Activated naive CD8-positive, alpha-beta T cell treated with anti-CD3 and anti-CD28 coated beads for 36 hours (primary cell): ENCODE data around the gene ATG16L2. TPM values are rescaled to one million over a fixed set of nuclear protein-coding genes. Genes with fewer than 3 reads are reported as not detected.
"Not testable (repeated sequence)": the region's sequence is repeated elsewhere in the genome, so short reads cannot be mapped to it uniquely, and the experiment has no call there.

Experiments used
- DNase-seq: peaks from one replicate; pipeline ENCODE4 v3.0.0; 2021
- H3K27ac Mint-ChIP-seq: one replicate; pipeline ENCODE4 v1.8.0; 2022; ENCODE audit warnings: mild to moderate bottlenecking, moderate library complexity, mixed read lengths
- H3K27me3 Mint-ChIP-seq: one replicate; pipeline ENCODE4 v1.8.0; 2022; ENCODE audit warnings: mild to moderate bottlenecking, mixed read lengths
- H3K36me3 Mint-ChIP-seq: one replicate; pipeline ENCODE4 v1.8.0; 2021; ENCODE audit warnings: mild to moderate bottlenecking, mixed read lengths
- H3K4me1 Mint-ChIP-seq: one replicate; pipeline ENCODE4 v1.8.0; 2021; ENCODE audit warnings: mixed read lengths
- H3K4me3 Mint-ChIP-seq: one replicate; pipeline ENCODE4 v1.8.0; 2022; ENCODE audit warnings: mild to moderate bottlenecking, moderate library complexity, mixed read lengths
- H3K9me3 Mint-ChIP-seq: one replicate; pipeline ENCODE4 v1.8.0; 2022; ENCODE audit warnings: mixed read lengths
- total RNA-seq, 2 experiments: library from RNA; stranded (reverse); gene quantifications; one replicate each; pipeline ENCODE4 v1.2.3, GENCODE V29; 2021

ATG16L2 gene
- total RNA-seq, 2 experiments from 2014 or later: 41.2 to 45.7 TPM

- DNase-seq: peak; percentile 86
- H3K27ac Mint-ChIP-seq: peak overlapping the region; percentile 86
- no peaks in the 10 kb centered on the region for H3K27me3 Mint-ChIP-seq
- peak overlapping the region; percentile 80 for H3K4me3 Mint-ChIP-seq
- peaks cover 29% of the 10 kb centered on the region for H3K36me3 Mint-ChIP-seq
- H3K9me3 Mint-ChIP-seq: no peaks in the 10 kb centered on the region
- peaks cover 4% of the 10 kb centered on the region for H3K4me1 Mint-ChIP-seq
Observed at GRCh38 chr11:72821920-72822799, 7.9 kb downstream of the ATG16L2 start.

- Mint-ChIP-seq H3K36me3 (peaks cover 23% of the 10 kb centered on the region), H3K4me1 (peaks cover 6% of the 10 kb centered on the region), H3K27me3 (no peaks in the 10 kb centered on the region), H3K9me3 (no peaks in the 10 kb centered on the region), H3K27ac (peak overlapping the region; percentile 47), H3K4me3 (peak overlapping the region; percentile 18)
- DNase-seq: no peak
Observed at GRCh38 chr11:72823105-72823804, 9.0 kb downstream of the ATG16L2 start.

- DNase-seq: no peak
- peaks cover 18% of the 10 kb centered on the region for H3K36me3 Mint-ChIP-seq
- H3K9me3 Mint-ChIP-seq: no peaks in the 10 kb centered on the region
- no peak overlapping the region for H3K4me3 Mint-ChIP-seq
- H3K4me1 Mint-ChIP-seq: peaks cover 6% of the 10 kb centered on the region
- no peaks in the 10 kb centered on the region for H3K27me3 Mint-ChIP-seq
- no peak overlapping the region for H3K27ac Mint-ChIP-seq
Observed at GRCh38 chr11:72824020-72824419, 9.8 kb downstream of the ATG16L2 start.

- peaks cover 15% of the 10 kb centered on the region for H3K36me3 Mint-ChIP-seq
- peak overlapping the region; percentile 9 for H3K27ac Mint-ChIP-seq
- DNase-seq: no peak
- H3K4me1 Mint-ChIP-seq: peaks cover 6% of the 10 kb centered on the region
- H3K9me3 Mint-ChIP-seq: no peaks in the 10 kb centered on the region
- H3K27me3 Mint-ChIP-seq: no peaks in the 10 kb centered on the region
- H3K4me3 Mint-ChIP-seq: no peak overlapping the region
Observed at GRCh38 chr11:72824811-72825505, 10.7 kb downstream of the ATG16L2 start.

GRCh38 chr11:72825661-72826060 lies 11.4 kb downstream of the ATG16L2 start:
- H3K4me1 Mint-ChIP-seq: peaks cover 4% of the 10 kb centered on the region
- H3K27ac Mint-ChIP-seq: peak overlapping the region; percentile 34
- no peaks in the 10 kb centered on the region for H3K9me3 Mint-ChIP-seq
- H3K36me3 Mint-ChIP-seq: peaks cover 13% of the 10 kb centered on the region
- no peaks in the 10 kb centered on the region for H3K27me3 Mint-ChIP-seq
- H3K4me3 Mint-ChIP-seq: no peak overlapping the region
- DNase-seq: no peak

- H3K4me1 Mint-ChIP-seq: peaks cover 4% of the 10 kb centered on the region
- H3K4me3 Mint-ChIP-seq: no peak overlapping the region
- no peaks in the 10 kb centered on the region for H3K9me3 Mint-ChIP-seq
- no peak for DNase-seq
- peaks cover 9% of the 10 kb centered on the region for H3K36me3 Mint-ChIP-seq
- H3K27me3 Mint-ChIP-seq: no peaks in the 10 kb centered on the region
- H3K27ac Mint-ChIP-seq: peak overlapping the region; percentile 14
Observed at GRCh38 chr11:72826191-72826941, 12.2 kb downstream of the ATG16L2 start.

GRCh38 chr11:72826942-72827480 lies 12.8 kb downstream of the ATG16L2 start:
- peaks cover 4% of the 10 kb centered on the region for H3K4me1 Mint-ChIP-seq

GRCh38 chr11:72827656-72828055 lies 13.4 kb downstream of the ATG16L2 start:
- not testable (repeated sequence) for H3K9me3 Mint-ChIP-seq, DNase-seq, H3K4me1 Mint-ChIP-seq, H3K4me3 Mint-ChIP-seq, H3K36me3 Mint-ChIP-seq, H3K27me3 Mint-ChIP-seq
- peak overlapping the region; percentile 54 for H3K27ac Mint-ChIP-seq

More at GRCh38 chr11:72826942-72827480, 12.8 kb downstream of the ATG16L2 start:
- no peak overlapping the region for H3K4me3 Mint-ChIP-seq
- H3K9me3 Mint-ChIP-seq: no peaks in the 10 kb centered on the region
- no peaks in the 10 kb centered on the region for H3K27me3 Mint-ChIP-seq
- no peak for DNase-seq
- H3K27ac Mint-ChIP-seq: peak overlapping the region; percentile 56
- H3K36me3 Mint-ChIP-seq: peaks cover 9% of the 10 kb centered on the region

- Mint-ChIP-seq H3K9me3 (no peaks in the 10 kb centered on the region), H3K27me3 (no peaks in the 10 kb centered on the region), H3K4me1 (peaks cover 2% of the 10 kb centered on the region), H3K4me3 (no peak overlapping the region), H3K27ac (peak overlapping the region; percentile 63), H3K36me3 (peaks cover 5% of the 10 kb centered on the region)
- no peak for DNase-seq
Observed at GRCh38 chr11:72828081-72828567, 13.9 kb downstream of the ATG16L2 start.

- Mint-ChIP-seq H3K4me1 (peaks cover 2% of the 10 kb centered on the region), H3K4me3 (no peak overlapping the region), H3K36me3 (peaks cover 2% of the 10 kb centered on the region), H3K27ac (no peak overlapping the region), H3K9me3 (no peaks in the 10 kb centered on the region), H3K27me3 (no peaks in the 10 kb centered on the region)
- no peak for DNase-seq
Observed at GRCh38 chr11:72828692-72829101, 14.5 kb downstream of the ATG16L2 start.

- Mint-ChIP-seq H3K36me3 (peaks cover 1% of the 10 kb centered on the region), H3K27me3 (no peaks in the 10 kb centered on the region), H3K4me3 (no peak overlapping the region), H3K9me3 (no peaks in the 10 kb centered on the region), H3K27ac (no peak overlapping the region), H3K4me1 (peaks cover 2% of the 10 kb centered on the region)
- no peak for DNase-seq
Observed at GRCh38 chr11:72829178-72829577, 15.0 kb downstream of the ATG16L2 start.

- Mint-ChIP-seq H3K36me3 (peaks cover 1% of the 10 kb centered on the region), H3K27ac (peak overlapping the region; percentile 68), H3K9me3 (no peaks in the 10 kb centered on the region), H3K4me3 (no peak overlapping the region), H3K27me3 (no peaks in the 10 kb centered on the region), H3K4me1 (peaks cover 6% of the 10 kb centered on the region)
- DNase-seq: no peak
Observed at GRCh38 chr11:72829884-72830533, 15.8 kb downstream of the ATG16L2 start.

- H3K4me1 Mint-ChIP-seq: peaks cover 9% of the 10 kb centered on the region
- no peak overlapping the region for H3K4me3 Mint-ChIP-seq
- peak; percentile 50 for DNase-seq
- H3K36me3 Mint-ChIP-seq: peaks cover 1% of the 10 kb centered on the region
- peak overlapping the region; percentile 55 for H3K27ac Mint-ChIP-seq
- no peaks in the 10 kb centered on the region for H3K27me3 Mint-ChIP-seq
- H3K9me3 Mint-ChIP-seq: no peaks in the 10 kb centered on the region
Observed at GRCh38 chr11:72831521-72832300, 17.5 kb downstream of the ATG16L2 start.
